ENCODE measurements around the gene SEC16B. TPM values are rescaled to one million over a fixed set of nuclear protein-coding genes. Genes with fewer than 3 reads are reported as not detected.

Gene SEC16B
- total and polyA plus RNA-seq, 2 of the 13 experiments (the other 11 are each of a cell fraction or from before 2014, with no cell fraction given): 4.6 to 5.8 TPM

GRCh38 chr1:177952691-177953090 is 17.2 kb downstream of the SEC16B start (continued):
- TF ChIP-seq, protein P1, sequence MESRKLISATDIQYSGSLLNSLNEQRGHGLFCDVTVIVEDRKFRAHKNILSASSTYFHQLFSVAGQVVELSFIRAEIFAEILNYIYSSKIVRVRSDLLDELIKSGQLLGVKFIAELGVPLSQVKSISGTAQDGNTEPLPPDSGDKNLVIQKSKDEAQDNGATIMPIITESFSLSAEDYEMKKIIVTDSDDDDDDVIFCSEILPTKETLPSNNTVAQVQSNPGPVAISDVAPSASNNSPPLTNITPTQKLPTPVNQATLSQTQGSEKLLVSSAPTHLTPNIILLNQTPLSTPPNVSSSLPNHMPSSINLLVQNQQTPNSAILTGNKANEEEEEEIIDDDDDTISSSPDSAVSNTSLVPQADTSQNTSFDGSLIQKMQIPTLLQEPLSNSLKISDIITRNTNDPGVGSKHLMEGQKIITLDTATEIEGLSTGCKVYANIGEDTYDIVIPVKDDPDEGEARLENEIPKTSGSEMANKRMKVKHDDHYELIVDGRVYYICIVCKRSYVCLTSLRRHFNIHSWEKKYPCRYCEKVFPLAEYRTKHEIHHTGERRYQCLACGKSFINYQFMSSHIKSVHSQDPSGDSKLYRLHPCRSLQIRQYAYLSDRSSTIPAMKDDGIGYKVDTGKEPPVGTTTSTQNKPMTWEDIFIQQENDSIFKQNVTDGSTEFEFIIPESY (CRISPR knock-in tag; IDR thresholded peaks at IDR 0.05): no peak
- TF ChIP-seq NCOA5 (CRISPR knock-in tag; IDR thresholded peaks at IDR 0.05): no peak
- no peak for TF ChIP-seq ATF2 (CRISPR knock-in tag; IDR thresholded peaks at IDR 0.05)
- no peak for TF ChIP-seq ZNF549 (CRISPR knock-in tag; IDR thresholded peaks at IDR 0.05)
- TF ChIP-seq POGZ (CRISPR knock-in tag; IDR thresholded peaks at IDR 0.05): no peak
- no peak for TF ChIP-seq DMAP1 (CRISPR knock-in tag; IDR thresholded peaks at IDR 0.05)
- no peak for TF ChIP-seq SOX6 (IDR thresholded peaks at IDR 0.05)
- no peak for TF ChIP-seq SOX6 (CRISPR knock-in tag; IDR thresholded peaks at IDR 0.05)
- TF ChIP-seq ZMYM3 (CRISPR knock-in tag; IDR thresholded peaks at IDR 0.05): no peak
- no peak for TF ChIP-seq ZNF687 (CRISPR knock-in tag; IDR thresholded peaks at IDR 0.05)
- no peak for TF ChIP-seq HDAC1 (CRISPR knock-in tag; IDR thresholded peaks at IDR 0.05)
- no peak for TF ChIP-seq ZNF510 (CRISPR knock-in tag; IDR thresholded peaks at IDR 0.05; ENCODE audit: low read depth)
- TF ChIP-seq TSC22D2 (CRISPR knock-in tag; IDR thresholded peaks at IDR 0.05; ENCODE audit: borderline replicate concordance): no peak
- TF ChIP-seq MLXIP (CRISPR knock-in tag; IDR thresholded peaks at IDR 0.05; ENCODE audit: borderline replicate concordance): no peak
- no peak for TF ChIP-seq AKNA (CRISPR knock-in tag; IDR thresholded peaks at IDR 0.05; ENCODE audit: borderline replicate concordance)

Data from HepG2 (cell line).